Upper lobe of left lung (tissue), 6 donors: ENCODE results near the gene QPCT. TPM values are rescaled to one million over a fixed set of nuclear protein-coding genes. Genes with fewer than 3 reads are reported as not detected.

Experiments used
- ATAC-seq, 2 donors: fragments of 200-7000 bp; cut with Tn5 transposase; one replicate each; pipeline ENCODE4 v1.9.1; 2022; ENCODE audit warnings: mild to moderate bottlenecking in 2 of 2, moderate library complexity in 2 of 2; ENCODE audit not compliant: low FRiP score in 2 of 2
- DNase-seq, 2 donors: peaks; one replicate each; pipeline ENCODE4 v3.0.0-alpha.2; 2019 to 2020
- H3K27ac ChIP-seq, 4 donors: fragments of 200-600 bp; sonication (generic); one replicate each; pipeline ENCODE4 v1.5.1; 2016 to 2019
- H3K27me3 ChIP-seq, 4 donors: fragments of 200-600 bp; sonication (generic); one replicate each; pipeline ENCODE4 v1.5.1; 2017 to 2019
- H3K36me3 ChIP-seq, 4 donors: fragments of 200-600 bp; sonication (generic); one replicate each; pipeline ENCODE4 v1.5.1; 2016 to 2019
- H3K4me1 ChIP-seq, 4 donors: fragments of 200-600 bp; sonication (generic); one replicate each; pipeline ENCODE4 v1.5.1; 2018 to 2019
- H3K4me3 ChIP-seq, 4 donors: fragments of 200-600 bp; sonication (generic); one replicate each; pipeline ENCODE4 v1.5.1; 2017 to 2019; ENCODE audit warnings: mild to moderate bottlenecking in 2 of 4, moderate library complexity in 1 of 4
- H3K9me3 ChIP-seq, 4 donors: fragments of 200-600 bp; sonication (generic); one replicate each; pipeline ENCODE4 v1.5.1; 2018 to 2019
- EP300 ChIP-seq, 4 donors: sonication (generic); formaldehyde crosslinking; IDR thresholded peaks; one replicate each; pipeline ENCODE4 v1.5.1; 2017; ENCODE audit warnings: antibody characterized with exemption in 4 of 4, control low read depth in 2 of 4
- POLR2A ChIP-seq, 4 donors: fragments of 450-650 bp; IDR thresholded peaks; one replicate each; pipeline ENCODE4 v1.5.1; 2016 to 2017; ENCODE audit warnings: antibody characterized with exemption in 4 of 4, mild to moderate bottlenecking in 2 of 4
- POLR2AphosphoS5 ChIP-seq, 2 donors: sonication (generic); formaldehyde crosslinking; IDR thresholded peaks; one replicate each; pipeline ENCODE4 v1.5.1; 2017; ENCODE audit warnings: antibody characterized with exemption in 2 of 2
- WGBS, 2 donors: methylation state at CpG; one replicate each; pipeline ENCODE4 v1.1.5; 2017 to 2018; 5-methylcytosine and 5-hydroxymethylcytosine counted together
- total RNA-seq, 6 donors: library from RNA; depleted of rRNA in 4 of 6; stranded (reverse); fragments of >200 nt in 4 of 6; gene quantifications; one replicate each; pipeline versions ENCODE4 v1.1.0 to v1.2.1, GENCODE V29; 2016 to 2021
- TF ChIP-seq, protein P1 (sequence below), 6 experiments: fragments of 450-650 bp in 4 of 6; fragments of 200-600 bp in 2 of 6; sonication (generic) in 2 of 6; IDR thresholded peaks; one replicate each; pipeline ENCODE4 v1.5.1; 2016 to 2019; ENCODE audit warnings: antibody characterized with exemption in 6 of 6
- donor health status: DM: no; HTN: no; CAD: no; lungs with moderate emphysema.
- donor health status: DM: no; HTN: yes; CAD: no; lungs with severe emphysema.

QPCT gene
- total RNA-seq, 6 donors from 2014 or later: 2.0 to 12.5 (median 6.0) TPM; not detected in 1

DNA sequence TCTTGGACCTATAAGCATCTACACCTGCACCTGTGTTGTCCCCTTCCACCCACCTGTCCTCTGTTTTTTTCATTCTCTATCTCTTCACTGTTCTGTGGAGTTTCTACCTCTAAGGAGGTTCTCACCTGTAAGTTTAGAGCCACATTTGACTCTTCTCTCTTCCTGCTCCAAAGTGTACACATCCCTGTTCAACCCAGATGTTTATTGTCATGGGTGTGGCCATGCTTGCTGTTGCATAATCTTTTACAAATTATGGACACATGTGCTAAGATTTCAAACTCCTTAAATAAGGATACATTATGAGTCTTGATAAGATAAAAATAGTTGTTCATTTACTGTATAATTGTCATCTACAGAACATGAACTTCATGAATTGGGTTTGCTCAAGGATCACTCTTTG lies 27.6 kb downstream of the QPCT start:
- no peaks in the 10 kb centered on the region for H3K36me3 ChIP-seq
- TF ChIP-seq, protein P1, sequence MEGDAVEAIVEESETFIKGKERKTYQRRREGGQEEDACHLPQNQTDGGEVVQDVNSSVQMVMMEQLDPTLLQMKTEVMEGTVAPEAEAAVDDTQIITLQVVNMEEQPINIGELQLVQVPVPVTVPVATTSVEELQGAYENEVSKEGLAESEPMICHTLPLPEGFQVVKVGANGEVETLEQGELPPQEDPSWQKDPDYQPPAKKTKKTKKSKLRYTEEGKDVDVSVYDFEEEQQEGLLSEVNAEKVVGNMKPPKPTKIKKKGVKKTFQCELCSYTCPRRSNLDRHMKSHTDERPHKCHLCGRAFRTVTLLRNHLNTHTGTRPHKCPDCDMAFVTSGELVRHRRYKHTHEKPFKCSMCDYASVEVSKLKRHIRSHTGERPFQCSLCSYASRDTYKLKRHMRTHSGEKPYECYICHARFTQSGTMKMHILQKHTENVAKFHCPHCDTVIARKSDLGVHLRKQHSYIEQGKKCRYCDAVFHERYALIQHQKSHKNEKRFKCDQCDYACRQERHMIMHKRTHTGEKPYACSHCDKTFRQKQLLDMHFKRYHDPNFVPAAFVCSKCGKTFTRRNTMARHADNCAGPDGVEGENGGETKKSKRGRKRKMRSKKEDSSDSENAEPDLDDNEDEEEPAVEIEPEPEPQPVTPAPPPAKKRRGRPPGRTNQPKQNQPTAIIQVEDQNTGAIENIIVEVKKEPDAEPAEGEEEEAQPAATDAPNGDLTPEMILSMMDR (IDR thresholded peaks at IDR 0.05): no peak
- TF ChIP-seq POLR2A (IDR thresholded peaks at IDR 0.05) (no peak), POLR2AphosphoS5 (IDR thresholded peaks at IDR 0.05) (no peak), EP300 (IDR thresholded peaks at IDR 0.05) (no peak)
- H3K4me1 ChIP-seq: no peaks in the 10 kb centered on the region
- H3K27me3 ChIP-seq: no peaks in the 10 kb centered on the region
- no peak for DNase-seq
- no peak overlapping the region for H3K27ac ChIP-seq
- H3K9me3 ChIP-seq: no peaks in the 10 kb centered on the region
- H3K4me3 ChIP-seq: no peak overlapping the region
- ATAC-seq: no peak

- no peak overlapping the region for H3K27ac ChIP-seq
These were observed 31.4 kb downstream of the QPCT start for GRCh38 chr2:37375741-37376288.

DNA sequence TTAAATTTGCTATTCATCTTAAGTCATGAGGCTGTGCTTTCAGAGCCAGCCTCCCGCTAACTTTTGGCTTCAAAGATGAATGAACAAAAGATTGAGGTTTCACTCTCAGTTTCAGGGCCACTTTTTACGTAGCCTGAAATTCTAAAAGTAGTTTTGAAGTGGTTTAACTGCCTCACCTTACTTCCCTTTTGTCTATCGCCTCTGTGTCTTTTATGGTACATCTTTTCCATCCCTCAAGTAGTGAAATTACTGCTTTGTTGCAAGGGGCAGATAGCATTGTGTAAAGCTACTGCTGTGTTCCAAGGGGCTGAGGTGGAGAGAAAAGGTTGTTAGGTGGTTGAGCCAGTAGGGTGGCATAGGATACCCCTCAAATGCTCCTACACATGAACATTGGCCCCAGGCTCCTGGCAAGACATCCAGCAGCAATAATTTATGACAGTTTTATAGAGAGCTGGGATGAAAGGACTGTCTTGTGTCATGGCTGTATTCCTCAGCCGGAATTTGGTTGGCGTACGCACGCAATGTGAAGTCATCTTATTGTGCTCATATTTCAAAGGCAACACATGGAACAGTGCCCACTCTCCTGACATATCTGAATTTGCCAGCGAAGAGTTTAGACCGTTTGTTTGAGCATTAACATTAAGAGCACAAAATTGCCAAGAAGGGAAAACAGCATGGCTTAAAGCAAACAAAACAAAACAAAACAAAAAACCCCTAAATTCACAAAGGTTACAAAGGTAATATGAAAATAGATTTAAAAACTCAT lies 32.2 kb downstream of the QPCT start:
- no peaks in the 10 kb centered on the region for H3K36me3 ChIP-seq
- no peaks in the 10 kb centered on the region for H3K4me1 ChIP-seq
- WGBS, 2 donors: 68 to 72% methylated on average over 9 of the region's 9 CpGs
- H3K27me3 ChIP-seq: no peaks in the 10 kb centered on the region
- no peak overlapping the region for H3K27ac ChIP-seq
- TF ChIP-seq POLR2A (IDR thresholded peaks at IDR 0.05): no peak
- no peak for TF ChIP-seq POLR2AphosphoS5 (IDR thresholded peaks at IDR 0.05)
- no peak for TF ChIP-seq EP300 (IDR thresholded peaks at IDR 0.05)
- TF ChIP-seq, protein P1 (IDR thresholded peaks at IDR 0.05): no peak
- DNase-seq (no peak), ATAC-seq (peak in 1 of 2 donors; percentile 86)
- H3K9me3 ChIP-seq: no peaks in the 10 kb centered on the region
- no peak overlapping the region for H3K4me3 ChIP-seq

More at GRCh38 chr2:37375741-37376288, 31.4 kb downstream of the QPCT start:
- Histone ChIP-seq H3K4me1 (no peaks in the 10 kb centered on the region), H3K9me3 (no peaks in the 10 kb centered on the region), H3K36me3 (no peaks in the 10 kb centered on the region), H3K27me3 (no peaks in the 10 kb centered on the region), H3K4me3 (no peak overlapping the region)
- no peak for DNase-seq
- TF ChIP-seq, protein P1 (IDR thresholded peaks at IDR 0.05): no peak
- TF ChIP-seq EP300 (IDR thresholded peaks at IDR 0.05) (no peak), POLR2A (IDR thresholded peaks at IDR 0.05) (no peak), POLR2AphosphoS5 (IDR thresholded peaks at IDR 0.05) (no peak)
- no peak for ATAC-seq
- 75 to 80% methylated on average over 8 of the region's 8 CpGs for WGBS, 2 donors

GRCh38 chr2:37377187-37377532 lies 32.7 kb downstream of the QPCT start:
- no peak overlapping the region for H3K4me3 ChIP-seq
- ATAC-seq: peak in 1 of 2 donors; percentile 82
- H3K27me3 ChIP-seq: no peaks in the 10 kb centered on the region
- no peaks in the 10 kb centered on the region for H3K36me3 ChIP-seq
- H3K4me1 ChIP-seq: no peaks in the 10 kb centered on the region
- no peaks in the 10 kb centered on the region for H3K9me3 ChIP-seq
- 38 to 55% methylated on average over 3 of the region's 3 CpGs for WGBS, 2 donors
- TF ChIP-seq EP300 (IDR thresholded peaks at IDR 0.05) (no peak), POLR2A (IDR thresholded peaks at IDR 0.05) (no peak), POLR2AphosphoS5 (IDR thresholded peaks at IDR 0.05) (no peak)
- TF ChIP-seq, protein P1 (IDR thresholded peaks at IDR 0.05): no peak
- no peak overlapping the region for H3K27ac ChIP-seq
- no peak for DNase-seq

- no peaks in the 10 kb centered on the region for H3K9me3 ChIP-seq
- no peak for DNase-seq
- H3K4me1 ChIP-seq: no peaks in the 10 kb centered on the region
- TF ChIP-seq, protein P1 (IDR thresholded peaks at IDR 0.05): no peak
- peak in 1 of 2 donors; percentile 86 for ATAC-seq
- H3K4me3 ChIP-seq: no peak overlapping the region
- 89 to 91% methylated on average over 7 of the region's 7 CpGs for WGBS, 2 donors
- no peak overlapping the region for H3K27ac ChIP-seq
- no peaks in the 10 kb centered on the region for H3K36me3 ChIP-seq
- no peaks in the 10 kb centered on the region for H3K27me3 ChIP-seq
These were observed 34.0 kb downstream of the QPCT start for GRCh38 chr2:37378411-37378810.
